GM23338 (cell line): Measurements from ENCODE around the gene MPZL1. TPM values are rescaled to one million over a fixed set of nuclear protein-coding genes. Genes with fewer than 3 reads are reported as not detected.
"Not testable (repeated sequence)": the region's sequence is repeated elsewhere in the genome, so short reads cannot be mapped to it uniquely, and the experiment has no call there.

Experiments
- ATAC-seq: fragments of 200-7000 bp; cut with Tn5 transposase; 3 replicates; pipeline ENCODE4 v1.9.1; 2020
- DNase-seq: peaks from one replicate; pipeline ENCODE4 v3.0.0-alpha.2; 2015; ENCODE audit warnings: low spot score
- H2AFZ ChIP-seq: fragments of 200-600 bp; sonication (generic); 2 replicates; pipeline ENCODE4 v1.8.0; 2016; ENCODE audit warnings: antibody characterized with exemption, mild to moderate bottlenecking, moderate library complexity
- H3F3A ChIP-seq: fragments of 200-600 bp; sonication (generic); replicated peaks from 2 replicates; pipeline ENCODE4 v1.8.0; 2017; ENCODE audit warnings: antibody characterized with exemption, mixed run types, low read depth
- H3K27ac ChIP-seq: fragments of 200-600 bp; sonication (generic); 2 replicates; pipeline ENCODE4 v1.6.1; 2016; ENCODE audit warnings: low read depth
- H3K27me3 ChIP-seq: fragments of 200-600 bp; sonication (generic); 2 replicates; pipeline ENCODE4 v1.8.0; 2016; ENCODE audit warnings: mild to moderate bottlenecking, mixed run types, moderate library complexity; ENCODE audit not compliant: insufficient read depth
- H3K36me3 ChIP-seq: fragments of 200-600 bp; sonication (generic); 2 replicates; pipeline ENCODE4 v1.8.0; 2016; ENCODE audit warnings: mild to moderate bottlenecking; ENCODE audit not compliant: insufficient read depth
- H3K4me1 ChIP-seq: fragments of 200-600 bp; sonication (generic); 2 replicates; pipeline ENCODE4 v1.8.0; 2016; ENCODE audit warnings: mild to moderate bottlenecking, moderate library complexity; ENCODE audit not compliant: insufficient read depth
- H3K4me2 ChIP-seq: fragments of 200-600 bp; sonication (generic); 2 replicates; pipeline ENCODE4 v1.7.1; 2017; ENCODE audit warnings: mixed run types
- H3K4me3 ChIP-seq: fragments of 200-600 bp; sonication (generic); 2 replicates; pipeline ENCODE4 v1.6.1; 2016; ENCODE audit warnings: mixed run types
- H3K79me2 ChIP-seq: fragments of 200-600 bp; sonication (generic); replicated peaks from 2 replicates; pipeline ENCODE4 v1.8.0; 2017; ENCODE audit warnings: mild to moderate bottlenecking; ENCODE audit not compliant: insufficient read depth
- H3K9me2 ChIP-seq: fragments of 200-600 bp; sonication (generic); 2 replicates; pipeline ENCODE4 v1.8.0; 2017; ENCODE audit not compliant: insufficient read depth
- H4K20me1 ChIP-seq: fragments of 200-600 bp; sonication (generic); replicated peaks from 2 replicates; pipeline ENCODE4 v1.8.0; 2017; ENCODE audit warnings: mild to moderate bottlenecking; ENCODE audit not compliant: insufficient read depth
- H3K27ac Mint-ChIP-seq: 2 replicates; pipeline ENCODE4 v1.8.0; 2020; ENCODE audit warnings: inconsistent platforms, mild to moderate bottlenecking, moderate library complexity, mixed read lengths
- H3K27me3 Mint-ChIP-seq: 3 replicates; pipeline ENCODE4 v1.8.0; 2022; ENCODE audit warnings: low read depth, mild to moderate bottlenecking, moderate library complexity, mixed read lengths, inconsistent platforms; ENCODE audit not compliant: insufficient read depth, poor library complexity
- H3K36me3 Mint-ChIP-seq: 3 replicates; pipeline ENCODE4 v1.8.0; 2021; ENCODE audit warnings: low read depth, mild to moderate bottlenecking, inconsistent platforms, moderate library complexity, mixed read lengths
- H3K4me1 Mint-ChIP-seq: 3 replicates; pipeline ENCODE4 v1.8.0; 2020; ENCODE audit warnings: mild to moderate bottlenecking, inconsistent platforms, mixed read lengths
- H3K4me3 Mint-ChIP-seq: 3 replicates; pipeline ENCODE4 v1.8.0; 2021; ENCODE audit warnings: moderate library complexity, mild to moderate bottlenecking, inconsistent platforms, mixed read lengths
- H3K9me3 Mint-ChIP-seq: 3 replicates; pipeline ENCODE4 v1.8.0; 2020; ENCODE audit warnings: moderate library complexity, mild to moderate bottlenecking, inconsistent platforms, mixed read lengths
- CREB1 ChIP-seq: fragments of 250-450 bp; sonication (Bioruptor Pico); IDR thresholded peaks from 2 replicates; pipeline ENCODE4 v1.5.0; 2020; ENCODE audit warnings: low read depth, mild to moderate bottlenecking, moderate library complexity
- ETS1 ChIP-seq: IDR thresholded peaks from 2 replicates; pipeline ENCODE4 v1.6.1; 2016; ENCODE audit warnings: antibody characterized with exemption
- JUNB ChIP-seq: IDR thresholded peaks from one replicate; pipeline ENCODE4 v1.6.1; 2016; ENCODE audit warnings: antibody characterized with exemption; ENCODE audit not compliant: unreplicated experiment
- ZNF114 ChIP-seq: fragments of 250-450 bp; sonication (Bioruptor Pico); IDR thresholded peaks from 2 replicates; pipeline ENCODE4 v1.5.0; 2020; ENCODE audit warnings: mild to moderate bottlenecking, moderate library complexity
- ZNF331 ChIP-seq: fragments of 250-450 bp; sonication (Bioruptor Pico); IDR thresholded peaks from 2 replicates; pipeline ENCODE4 v1.5.0; 2020; ENCODE audit warnings: low read depth, mild to moderate bottlenecking, moderate library complexity
- polyA plus RNA-seq: library from polyadenylated mRNA; unstranded; fragments of >200 nt; fragmentation: Nextera tagmentation; extraction: Ambion mirVana; gene quantifications from 2 replicates; pipeline ENCODE4 v1.2.1, GENCODE V29; 2016
- total RNA-seq: library from RNA; depleted of rRNA; stranded (reverse); fragments of >200 nt; shearing (Covaris generic); gene quantifications from 2 replicates; pipeline ENCODE4 v1.2.3, GENCODE V29; 2014

Gene MPZL1
- total and polyA plus RNA-seq, 2 experiments from 2014 or later = 35.1 to 85.1 TPM

- H3K4me1 ChIP-seq = peaks cover 54% of the 10 kb centered on the region
- H3K79me2 ChIP-seq = peaks cover 99% of the 10 kb centered on the region
- Mint-ChIP-seq H3K27me3 (peaks cover 8% of the 10 kb centered on the region), H3K4me1 (peaks cover 23% of the 10 kb centered on the region), H3K4me3 (no peak overlapping the region; the same call in 2 of the 3 replicates), H3K9me3 (peaks cover 5% of the 10 kb centered on the region; the same call in 1 of the 3 replicates), H3K36me3 (no peaks in the 10 kb centered on the region; the same call in none of the 3 replicates), H3K27ac (no peak overlapping the region; the same call in 1 of the 2 replicates)
- 0 out of 2 replicates have a peak overlapping the region, but pooled peaks have one; percentile 41 for H3K4me2 ChIP-seq
- TF ChIP-seq ZNF331 (CRISPR knock-in tag) (no peak), ETS1 (no peak), ZNF114 (CRISPR knock-in tag) (no peak), JUNB (no peak), CREB1 (CRISPR knock-in tag) (no peak)
- peaks cover 59% of the 10 kb centered on the region for H4K20me1 ChIP-seq
- H3K36me3 ChIP-seq = peaks cover 6% of the 10 kb centered on the region; the same call in 1 of the 2 replicates
- H3K4me3 ChIP-seq = no peak overlapping the region
- no peaks in the 10 kb centered on the region for H3F3A ChIP-seq
- ATAC-seq (no peak), DNase-seq (no peak)
- no peaks in the 10 kb centered on the region for H3K9me2 ChIP-seq
- no peaks in the 10 kb centered on the region for H3K27me3 ChIP-seq
- no peak overlapping the region for H2AFZ ChIP-seq
- 0 out of 2 replicates have a peak overlapping the region, but pooled peaks have one; percentile 20 for H3K27ac ChIP-seq
Observed at GRCh38 chr1:167739752-167740151, 18.0 kb downstream of the MPZL1 start.

GRCh38 chr1:167741103-167741502, 19.3 kb downstream of the MPZL1 start:
- not testable (repeated sequence) for H3K27ac ChIP-seq, H3K36me3 Mint-ChIP-seq, H3K27me3 Mint-ChIP-seq, ATAC-seq, H3F3A ChIP-seq, H3K4me2 ChIP-seq, DNase-seq, H3K4me3 Mint-ChIP-seq, H3K27me3 ChIP-seq, H2AFZ ChIP-seq, H3K36me3 ChIP-seq, H3K9me2 ChIP-seq, H3K27ac Mint-ChIP-seq, H3K4me3 ChIP-seq, H3K9me3 Mint-ChIP-seq
- peaks cover 97% of the 10 kb centered on the region for H3K79me2 ChIP-seq
- peaks cover 27% of the 10 kb centered on the region for H3K4me1 Mint-ChIP-seq
- H3K4me1 ChIP-seq = peaks cover 51% of the 10 kb centered on the region
- peaks cover 58% of the 10 kb centered on the region for H4K20me1 ChIP-seq

DNA sequence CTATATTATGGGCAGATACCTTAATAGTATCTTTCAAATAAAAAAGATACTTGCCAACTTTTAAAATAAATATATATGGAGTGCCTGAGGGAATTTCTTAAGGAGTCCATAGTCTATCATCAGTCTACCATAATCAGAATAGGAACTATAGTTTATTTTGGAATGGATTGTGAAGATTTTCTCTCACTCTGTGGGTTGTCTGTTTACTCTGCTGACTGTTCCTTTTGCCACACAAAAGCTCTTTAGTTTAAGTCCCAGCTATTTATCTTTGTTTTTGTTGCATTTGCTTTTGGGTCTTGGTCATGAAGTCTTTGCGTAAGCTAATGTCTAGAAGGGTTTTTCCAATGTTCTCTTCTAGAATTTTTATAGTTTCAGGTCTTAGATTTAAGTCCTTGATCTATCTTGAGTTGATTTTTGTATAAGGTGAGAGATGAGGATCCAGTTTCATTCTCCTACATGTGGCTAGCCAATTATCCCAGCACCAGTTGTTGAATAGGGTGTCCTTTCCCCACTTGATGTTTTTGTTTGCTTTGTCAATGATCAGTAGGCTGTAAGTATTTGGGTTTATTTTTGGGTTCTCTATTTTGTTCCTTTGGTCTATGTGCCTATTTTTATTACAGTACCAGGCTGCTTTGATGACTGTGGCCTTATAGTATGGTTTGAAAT, 20.7 kb downstream of the MPZL1 start:
- H3K36me3 ChIP-seq, H3F3A ChIP-seq, H3K9me3 Mint-ChIP-seq, H3K27ac ChIP-seq, DNase-seq, H3K9me2 ChIP-seq, H2AFZ ChIP-seq, H3K27me3 ChIP-seq, ATAC-seq, H3K4me3 Mint-ChIP-seq, H3K4me3 ChIP-seq, H3K36me3 Mint-ChIP-seq, H3K27me3 Mint-ChIP-seq: not testable (repeated sequence)
- Histone ChIP-seq H3K4me1 (peaks cover 52% of the 10 kb centered on the region), H3K79me2 (peaks cover 97% of the 10 kb centered on the region), H4K20me1 (peaks cover 52% of the 10 kb centered on the region), H3K4me2 (0 out of 2 replicates have a peak overlapping the region, but pooled peaks have one; percentile 8)
- Mint-ChIP-seq H3K27ac (peak overlapping the region; percentile 26; the same call in 1 of the 2 replicates), H3K4me1 (peaks cover 32% of the 10 kb centered on the region)
